HCT116 (cell line): ENCODE results near the gene RGS6. TPM values are rescaled to one million over a fixed set of nuclear protein-coding genes. Genes with fewer than 3 reads are reported as not detected.

ENCODE experiments used
- ATAC-seq: fragments of 200-7000 bp; cut with Tn5 transposase; 2 replicates; pipeline ENCODE4 v1.9.1; 2020; ENCODE audit warnings: mild to moderate bottlenecking, moderate library complexity
- BruUV-seq: library from RNA; stranded (reverse); fragments of 400-500 nt; replicated peaks from 2 replicates; lab custom pipeline; 2021; lab: Mats Ljungman, UMichigan
- CTCF ChIA-PET: fragments of 300-600 bp; sonication (Branson Sonifier 250); formaldehyde crosslinking; loops from one replicate; lab custom pipeline; 2021; ENCODE audit warnings: antibody characterized with exemption; lab: Charles Lee
- POLR2A ChIA-PET: fragments of 300-600, 350-600 bp; sonication (Branson Sonifier 250); formaldehyde crosslinking; loops from one replicate; lab custom pipeline; 2021; ENCODE audit warnings: antibody characterized with exemption; lab: Charles Lee
- RAD21 ChIA-PET, 2 experiments: fragments of 300-600 bp; sonication (Branson Sonifier 250); formaldehyde crosslinking; loops; one replicate each; lab custom pipeline; 2023; ENCODE audit warnings: low total read pairs in 2 of 2; ENCODE audit not compliant: uncharacterized antibody in 2 of 2, unreplicated experiment in 2 of 2, low non-redundant PET in 1 of 2; lab: Charles Lee
- DNase-seq: peaks from one replicate; pipeline ENCODE4 v3.0.0-alpha.2; 2010; ENCODE audit warnings: low read depth, low spot score
- H2AFZ ChIP-seq: fragments of 200-600 bp; shearing (Covaris generic), sonication (generic); 2 replicates; pipeline ENCODE4 v1.6.1; 2017; ENCODE audit warnings: low read depth, mixed run types, mixed read lengths, antibody characterized with exemption, low read length; ENCODE audit not compliant: poor library complexity, severe bottlenecking
- H3K27ac ChIP-seq: 2 replicates; pipeline ENCODE4 v1.5.1; 2012; ENCODE audit warnings: low read depth, low read length
- H3K27me3 ChIP-seq: fragments of 200-600 bp; sonication (generic); 2 replicates; pipeline ENCODE4 v1.6.1; 2016; ENCODE audit warnings: mixed run types, low read length, mixed read lengths; ENCODE audit not compliant: insufficient read depth
- H3K36me3 ChIP-seq, 2 experiments: fragments of 200-500 bp in 1 of 2; fragments of 200-600 bp in 1 of 2; sonication (Bioruptor generic) in 1 of 2; sonication (generic) in 1 of 2; 2 replicates each; pipeline versions ENCODE4 v1.5.1 to v1.6.1; 2014 to 2016; ENCODE audit warnings: low read length in 2 of 2, inconsistent platforms in 1 of 2, mixed read lengths in 1 of 2, mixed run types in 1 of 2; ENCODE audit not compliant: insufficient read depth in 2 of 2, control insufficient read depth in 1 of 2
- H3K4me1 ChIP-seq, 2 experiments: fragments of 200-600 bp in 1 of 2; sonication (generic) in 1 of 2; 2 replicates each; pipeline versions ENCODE4 v1.5.1 to v1.6.1; 2012 to 2017; ENCODE audit warnings: low read length in 2 of 2, inconsistent platforms in 1 of 2, mild to moderate bottlenecking in 1 of 2, mixed read lengths in 1 of 2, mixed run types in 1 of 2, moderate library complexity in 1 of 2; ENCODE audit not compliant: insufficient read depth in 2 of 2, control insufficient read depth in 1 of 2
- H3K4me2 ChIP-seq: fragments of 200-600 bp; sonication (generic); 2 replicates; pipeline ENCODE4 v1.6.1; 2017; ENCODE audit warnings: mixed run types, low read length, mixed read lengths
- H3K4me3 ChIP-seq, 2 experiments: fragments of 200-600 bp in 1 of 2; sonication (generic) in 1 of 2; replicated peaks in 1 of 2; 2 replicates each; pipeline ENCODE4 v1.5.1; 2011 to 2016; ENCODE audit warnings: low read length in 2 of 2, control low read depth in 1 of 2, low read depth in 1 of 2, mild to moderate bottlenecking in 1 of 2, mixed read lengths in 1 of 2, mixed run types in 1 of 2
- H3K79me2 ChIP-seq: fragments of 200-600 bp; sonication (generic); 2 replicates; pipeline ENCODE4 v1.6.1; 2017; ENCODE audit warnings: mild to moderate bottlenecking, mixed run types, low read length, moderate library complexity, mixed read lengths; ENCODE audit not compliant: insufficient read depth
- H3K9ac ChIP-seq: fragments of 200-600 bp; sonication (generic); 2 replicates; pipeline ENCODE4 v1.6.1; 2016; ENCODE audit warnings: low read length, mixed read lengths
- H3K9me2 ChIP-seq: fragments of 200-600 bp; sonication (generic), shearing (Covaris generic); 2 replicates; pipeline ENCODE4 v1.6.1; 2017; ENCODE audit warnings: mixed run types, mild to moderate bottlenecking, moderate library complexity; ENCODE audit not compliant: insufficient read depth
- H3K9me3 ChIP-seq, 2 experiments: fragments of 200-500 bp in 1 of 2; fragments of 200-600 bp in 1 of 2; sonication (Bioruptor generic) in 1 of 2; sonication (generic) in 1 of 2; 2 replicates each; pipeline ENCODE4 v1.6.1; 2014 to 2017; ENCODE audit warnings: low read length in 2 of 2, mixed read lengths in 2 of 2, inconsistent platforms in 1 of 2, low read depth in 1 of 2, mild to moderate bottlenecking in 1 of 2, mixed run types in 1 of 2, moderate library complexity in 1 of 2; ENCODE audit not compliant: control insufficient read depth in 1 of 2, insufficient read depth in 1 of 2
- H4K20me1 ChIP-seq: fragments of 200-600 bp; sonication (generic), shearing (Covaris generic); 2 replicates; pipeline ENCODE4 v1.6.1; 2017; ENCODE audit warnings: mixed run types, mild to moderate bottlenecking, moderate library complexity; ENCODE audit not compliant: insufficient read depth
- ATF3 ChIP-seq: IDR thresholded peaks from 2 replicates; pipeline ENCODE4 v1.6.1; 2012
- CTCF ChIP-seq, 3 experiments: fragments of 200-600 bp in 1 of 3; sonication (generic) in 1 of 3; IDR thresholded peaks in 2 of 3; conservative IDR thresholded peaks in 1 of 3; 2 replicates each; pipeline ENCODE4 v1.5.1; 2012 to 2017; ENCODE audit warnings: low read depth in 2 of 3, low read length in 2 of 3, antibody characterized with exemption in 1 of 3, borderline replicate concordance in 1 of 3, control low read depth in 1 of 3, mild to moderate bottlenecking in 1 of 3, mixed read lengths in 1 of 3, mixed run types in 1 of 3, moderate library complexity in 1 of 3; ENCODE audit not compliant: insufficient read depth in 1 of 3
- ELF1 ChIP-seq: IDR thresholded peaks from 2 replicates; pipeline ENCODE4 v1.6.1; 2012; ENCODE audit warnings: low read depth, borderline replicate concordance
- FOSL1 ChIP-seq: IDR thresholded peaks from 2 replicates; pipeline ENCODE4 v1.6.1; 2012; ENCODE audit warnings: low read depth
- JUND ChIP-seq: IDR thresholded peaks from 2 replicates; pipeline ENCODE4 v1.6.1; 2012
- POLR2A ChIP-seq: IDR thresholded peaks from 2 replicates; pipeline ENCODE4 v1.7.0; 2011; ENCODE audit warnings: borderline replicate concordance; ENCODE audit not compliant: insufficient read depth, insufficient read length; ENCODE audit errors: extremely low read depth
- POLR2AphosphoS5 ChIP-seq: IDR thresholded peaks from 2 replicates; pipeline ENCODE4 v1.6.1; 2011; ENCODE audit warnings: mild to moderate bottlenecking, low read depth, low read length, moderate library complexity
- RAD21 ChIP-seq: IDR thresholded peaks from 2 replicates; pipeline ENCODE4 v1.6.1; 2012; ENCODE audit warnings: low read depth, mild to moderate bottlenecking
- SIN3A ChIP-seq: IDR thresholded peaks from 2 replicates; pipeline ENCODE4 v1.6.1; 2012; ENCODE audit warnings: low read depth
- SP1 ChIP-seq: IDR thresholded peaks from 2 replicates; pipeline ENCODE4 v1.6.1; 2012; ENCODE audit warnings: low read depth
- SRF ChIP-seq: IDR thresholded peaks from 2 replicates; pipeline ENCODE4 v1.6.1; 2012; ENCODE audit warnings: low read depth
- TCF7L2 ChIP-seq: IDR thresholded peaks from 2 replicates; pipeline ENCODE4 v1.7.0; 2011; ENCODE audit warnings: borderline replicate concordance, inconsistent platforms; ENCODE audit not compliant: insufficient read depth, insufficient read length; ENCODE audit errors: extremely low read depth
- YY1 ChIP-seq: IDR thresholded peaks from 2 replicates; pipeline ENCODE4 v1.6.1; 2011; ENCODE audit warnings: low read length, low read depth, moderate library complexity, mild to moderate bottlenecking; ENCODE audit not compliant: insufficient replicate concordance; ENCODE audit errors: extremely low read depth
- ZFX ChIP-seq: fragments of 450-650 bp; IDR thresholded peaks from 2 replicates; pipeline ENCODE4 v1.6.1; 2017
- intact Hi-C: fragments of 100-400 bp; cut with micrococcal nuclease; formaldehyde crosslinking; loops from 2 replicates; pipeline ENCODE4 v1.10.0; 2022
- total RNA-seq: library from RNA; stranded (reverse); gene quantifications from one replicate; pipeline ENCODE4 v1.2.1, GENCODE V29; 2021; ENCODE audit not compliant: unreplicated experiment

RGS6 gene
- total RNA-seq, 1 experiment from 2014 or later = 4.7 TPM

- intact Hi-C loops = no loop called here
- Histone ChIP-seq H3K9me2 (no peaks in the 10 kb centered on the region), H3K36me3 (no peaks in the 10 kb centered on the region), H3K27me3 (peaks cover 4% of the 10 kb centered on the region; the same call in 1 of the 2 replicates), H3K27ac (no peak overlapping the region), H3K9me3 (no peaks in the 10 kb centered on the region), H3K4me1 (no peaks in the 10 kb centered on the region), H3K4me3 (no peak overlapping the region), H3K9ac (no peak overlapping the region), H3K79me2 (no peaks in the 10 kb centered on the region), H2AFZ (no peak overlapping the region), H3K4me2 (no peak overlapping the region), H4K20me1 (no peaks in the 10 kb centered on the region)
- ChIA-PET POLR2A (no interaction called here), CTCF (no interaction called here), RAD21 (no interaction called here)
- TF ChIP-seq RAD21 (no peak), CTCF (IDR thresholded peaks at IDR 0.05 in 2 of 3, conservative IDR thresholded peaks at IDR 0.05 in 1 of 3; ENCODE audit: borderline replicate concordance in 1 of 3, insufficient read depth in 1 of 3, low read depth in 2 of 3, low read length in 2 of 3) (no peak), ELF1 (no peak), ZFX (no peak), JUND (no peak), POLR2AphosphoS5 (no peak)
- ATAC-seq = no peak
- no peak for DNase-seq
- BruUV-seq = no TSS peak
These were observed 399.8 kb downstream of the RGS6 start for GRCh38 chr14:72332046-72332445.

- no TSS peak for BruUV-seq
- Histone ChIP-seq H3K27me3 (peaks cover 4% of the 10 kb centered on the region; the same call in 1 of the 2 replicates), H3K9me3 (no peaks in the 10 kb centered on the region), H3K4me1 (no peaks in the 10 kb centered on the region), H3K9ac (no peak overlapping the region), H3K79me2 (no peaks in the 10 kb centered on the region), H3K36me3 (no peaks in the 10 kb centered on the region), H3K27ac (no peak overlapping the region), H3K9me2 (no peaks in the 10 kb centered on the region), H3K4me3 (no peak overlapping the region), H3K4me2 (no peak overlapping the region), H2AFZ (no peak overlapping the region), H4K20me1 (no peaks in the 10 kb centered on the region)
- ATAC-seq (no peak), DNase-seq (no peak)
- no peak for TF ChIP-seq SRF
- TF ChIP-seq POLR2A = no peak
- TF ChIP-seq FOSL1 = no peak
- TF ChIP-seq SIN3A = no peak
- TF ChIP-seq CTCF (IDR thresholded peaks at IDR 0.05 in 2 of 3, conservative IDR thresholded peaks at IDR 0.05 in 1 of 3; ENCODE audit: borderline replicate concordance in 1 of 3, insufficient read depth in 1 of 3, low read depth in 2 of 3, low read length in 2 of 3) = no peak
- TF ChIP-seq ATF3 = no peak
- no peak for TF ChIP-seq TCF7L2
- no peak for TF ChIP-seq YY1
- TF ChIP-seq RAD21 = no peak
- no peak for TF ChIP-seq SP1
- no peak for TF ChIP-seq ELF1
- ChIA-PET POLR2A (no interaction called here), RAD21 (no interaction called here), CTCF (no interaction called here)
- intact Hi-C loops = no loop called here
These were observed 400.6 kb downstream of the RGS6 start for GRCh38 chr14:72332871-72333270.
